ENCODE results near the gene RAET1G.
"Not testable (repeated sequence)": the region's sequence is repeated elsewhere in the genome, so short reads cannot be mapped to it uniquely, and the experiment has no call there.

DNA sequence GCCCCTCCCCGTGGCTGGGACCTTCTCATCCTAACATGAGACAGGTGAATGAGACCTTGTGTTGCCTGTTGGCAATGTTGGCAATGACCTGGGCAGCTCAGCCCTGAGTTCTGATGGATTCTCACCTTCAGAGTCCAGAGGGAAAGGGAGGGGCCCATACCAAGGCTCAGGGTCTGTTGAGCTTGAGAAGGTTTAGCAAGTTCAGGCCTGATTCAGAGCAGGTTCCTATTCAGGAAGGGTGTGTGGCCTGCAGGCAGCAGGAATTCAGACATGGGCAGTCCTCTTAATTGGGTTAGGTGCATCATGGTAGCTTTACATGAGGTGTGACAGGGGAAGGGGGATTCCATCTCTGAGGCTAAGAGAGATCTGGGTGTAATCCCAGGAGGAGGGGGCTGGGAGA lies 24.6 kb upstream of the RAET1G start:
- TF ChIP-seq, protein P1, sequence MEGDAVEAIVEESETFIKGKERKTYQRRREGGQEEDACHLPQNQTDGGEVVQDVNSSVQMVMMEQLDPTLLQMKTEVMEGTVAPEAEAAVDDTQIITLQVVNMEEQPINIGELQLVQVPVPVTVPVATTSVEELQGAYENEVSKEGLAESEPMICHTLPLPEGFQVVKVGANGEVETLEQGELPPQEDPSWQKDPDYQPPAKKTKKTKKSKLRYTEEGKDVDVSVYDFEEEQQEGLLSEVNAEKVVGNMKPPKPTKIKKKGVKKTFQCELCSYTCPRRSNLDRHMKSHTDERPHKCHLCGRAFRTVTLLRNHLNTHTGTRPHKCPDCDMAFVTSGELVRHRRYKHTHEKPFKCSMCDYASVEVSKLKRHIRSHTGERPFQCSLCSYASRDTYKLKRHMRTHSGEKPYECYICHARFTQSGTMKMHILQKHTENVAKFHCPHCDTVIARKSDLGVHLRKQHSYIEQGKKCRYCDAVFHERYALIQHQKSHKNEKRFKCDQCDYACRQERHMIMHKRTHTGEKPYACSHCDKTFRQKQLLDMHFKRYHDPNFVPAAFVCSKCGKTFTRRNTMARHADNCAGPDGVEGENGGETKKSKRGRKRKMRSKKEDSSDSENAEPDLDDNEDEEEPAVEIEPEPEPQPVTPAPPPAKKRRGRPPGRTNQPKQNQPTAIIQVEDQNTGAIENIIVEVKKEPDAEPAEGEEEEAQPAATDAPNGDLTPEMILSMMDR (IDR thresholded peaks at IDR 0.05): not testable (repeated sequence)
- not testable (repeated sequence) for TF ChIP-seq POLR2A (IDR thresholded peaks at IDR 0.05)

All from lower leg skin (tissue), 3 donors.